Endometrium (tissue), 2 donors: ENCODE data around the gene CAMK1D.
"Not testable (repeated sequence)": the region's sequence is repeated elsewhere in the genome, so short reads cannot be mapped to it uniquely, and the experiment has no call there.

Source experiments
- FAIRE-seq: peaks from 2 replicates; lab custom pipeline; 2012; peaks lifted over from hg19 to GRCh38; lab: Jason Lieb, UNC
- donor health status: control.
- donor health status: control.

Gene CAMK1D

DNA sequence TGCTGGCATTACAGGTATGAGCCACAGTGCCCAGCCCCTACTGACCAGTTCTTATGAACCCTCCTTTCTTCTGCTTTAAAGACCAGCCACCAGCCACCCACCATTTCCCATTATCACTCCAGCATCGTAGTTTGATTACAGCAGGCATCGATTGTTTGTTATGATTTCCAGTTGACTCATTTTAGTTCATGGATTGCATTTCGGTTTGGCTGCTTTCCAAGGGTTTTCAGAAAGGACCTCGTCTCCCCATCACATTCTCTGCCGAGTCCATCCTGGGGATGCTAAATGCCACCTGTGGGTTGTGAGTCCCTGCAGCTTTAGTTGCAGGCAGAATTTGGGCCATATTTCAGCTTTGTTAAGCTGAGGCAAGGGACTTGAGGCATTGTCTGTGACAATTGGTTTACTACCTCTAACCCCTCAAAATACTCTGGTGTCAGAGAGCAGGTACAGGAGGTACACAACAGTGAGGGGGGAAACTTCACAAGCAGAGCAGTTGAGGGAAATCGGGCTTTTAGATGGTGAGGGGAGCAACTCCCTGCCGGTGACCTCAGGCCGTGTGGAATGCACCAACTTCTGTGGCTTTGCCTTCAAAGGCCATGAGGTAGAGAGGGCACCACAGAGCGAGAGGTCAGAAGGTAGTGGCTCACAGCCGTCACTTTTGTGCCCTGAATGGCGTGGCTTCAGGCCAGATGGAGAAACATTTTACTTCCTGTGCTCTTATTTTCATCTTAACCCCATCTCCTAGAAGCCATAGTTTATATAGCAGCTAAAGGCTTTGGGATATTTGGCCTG lies 448.3 kb downstream of the CAMK1D start:
- FAIRE-seq = no peak

DNA sequence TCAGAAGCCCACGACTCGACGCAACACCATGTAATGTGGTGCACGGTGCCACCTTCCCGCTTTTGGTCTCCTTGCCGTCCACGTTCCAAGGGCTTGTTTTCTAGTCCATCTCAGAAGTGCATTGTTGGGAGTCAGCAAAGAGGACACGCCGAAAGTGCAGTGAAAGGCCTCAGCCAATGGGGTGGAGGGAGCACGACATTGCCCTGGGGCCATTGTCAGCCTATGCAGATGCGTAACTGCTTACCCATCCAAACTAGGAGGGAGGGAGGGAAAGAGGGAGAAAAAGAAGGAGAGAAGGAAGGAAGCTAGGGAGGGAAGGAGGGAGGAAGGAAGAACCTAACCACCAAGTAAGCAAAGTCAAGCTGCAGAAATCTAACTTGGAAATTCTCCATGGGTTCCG lies 449.8 kb downstream of the CAMK1D start:
- FAIRE-seq = no peak

DNA sequence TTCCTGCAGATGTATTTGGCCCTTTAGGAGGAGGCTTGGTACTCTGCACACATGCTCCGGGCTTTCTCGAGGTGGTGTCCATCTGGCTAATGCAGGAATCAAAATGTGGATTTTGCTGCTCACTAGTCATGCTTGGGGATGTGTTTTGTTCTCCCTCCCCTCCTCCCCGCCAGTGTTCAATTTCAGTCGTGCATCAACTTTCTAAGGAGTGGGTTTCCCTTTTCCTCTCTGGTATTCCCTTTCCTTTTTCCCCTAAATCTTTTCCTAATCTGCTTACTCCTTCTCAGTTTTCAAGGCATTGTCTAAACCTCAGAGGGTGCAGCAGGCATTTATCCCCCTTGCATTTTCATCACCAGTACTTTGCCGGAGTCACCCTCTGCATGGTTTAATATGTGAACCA lies 450.4 kb downstream of the CAMK1D start:
- FAIRE-seq = no peak

DNA sequence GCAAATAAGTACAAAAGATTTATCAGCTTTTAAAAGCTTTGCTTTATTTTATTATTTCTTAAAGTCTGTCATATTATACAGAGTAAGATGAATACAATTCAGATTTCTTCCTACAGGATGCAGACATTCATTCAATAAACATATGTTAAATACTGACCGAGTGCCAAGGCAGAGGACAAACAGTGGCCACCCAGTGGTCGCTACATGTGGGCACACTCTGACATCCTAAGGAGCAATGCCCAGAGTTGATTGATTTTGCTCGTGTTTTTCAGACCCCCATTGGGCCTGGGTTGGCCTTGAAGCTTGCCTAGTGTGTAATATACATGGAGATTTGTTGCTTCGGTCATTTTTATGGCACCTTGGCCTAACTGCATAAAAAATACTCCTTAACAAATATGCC lies 451.0 kb downstream of the CAMK1D start:
- FAIRE-seq = no peak

DNA sequence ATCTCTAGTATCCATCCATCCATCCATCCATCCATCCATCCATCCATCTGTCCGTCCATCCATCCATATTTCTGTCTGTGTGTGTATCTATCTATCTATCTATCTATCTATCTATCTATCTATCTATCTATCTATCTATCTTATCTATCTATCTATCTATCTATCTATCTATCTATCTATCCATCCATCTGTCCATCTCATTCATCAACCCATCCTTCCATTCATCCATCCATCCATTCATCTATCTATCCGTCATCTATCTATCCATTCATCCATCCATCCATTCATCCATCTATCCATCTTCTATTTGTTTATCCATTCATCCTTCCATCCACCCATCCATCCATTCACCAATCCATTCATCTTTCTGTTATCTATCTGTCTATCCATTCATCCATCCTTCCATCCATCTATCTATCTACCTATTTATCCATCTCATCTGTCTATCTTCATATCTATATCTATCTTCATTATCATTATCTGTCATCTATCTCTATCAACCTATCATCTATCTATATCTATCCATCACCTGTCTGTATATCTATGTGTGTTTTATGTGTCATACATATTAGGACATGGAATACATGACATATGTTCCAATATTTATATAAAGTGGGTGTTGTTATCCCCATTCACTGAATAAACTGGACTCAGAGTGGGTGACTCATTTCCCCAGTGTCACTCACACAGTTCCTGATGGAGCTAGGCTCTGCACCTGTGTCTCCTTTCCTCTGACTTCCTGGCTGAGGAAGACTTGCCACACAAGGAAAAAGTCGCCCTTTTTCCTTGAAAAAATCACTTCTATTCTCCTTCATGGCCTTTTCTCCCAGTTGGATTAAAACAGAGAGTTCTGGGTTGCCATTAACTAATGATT lies 452.1 kb downstream of the CAMK1D start:
- no peak for FAIRE-seq

DNA sequence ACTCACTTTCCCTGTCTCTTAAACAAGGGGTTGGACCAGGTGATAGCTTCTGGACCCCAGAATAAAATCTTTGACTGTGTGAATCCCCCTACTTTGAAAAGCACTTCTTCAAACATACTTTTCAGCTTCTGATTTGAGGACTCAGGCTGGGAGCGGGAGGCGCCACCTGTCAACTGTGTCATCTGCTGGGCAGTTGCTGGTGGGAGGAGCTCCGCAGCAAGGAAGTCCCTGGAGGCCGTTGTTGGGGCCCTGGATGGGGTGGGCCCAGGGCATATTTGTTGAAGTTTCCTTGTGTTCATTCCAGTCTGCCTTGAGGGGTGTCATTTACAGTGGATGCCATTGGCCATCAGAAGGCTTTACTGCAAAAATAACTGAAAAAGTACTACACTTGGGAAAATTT lies 454.4 kb downstream of the CAMK1D start:
- FAIRE-seq = no peak

DNA sequence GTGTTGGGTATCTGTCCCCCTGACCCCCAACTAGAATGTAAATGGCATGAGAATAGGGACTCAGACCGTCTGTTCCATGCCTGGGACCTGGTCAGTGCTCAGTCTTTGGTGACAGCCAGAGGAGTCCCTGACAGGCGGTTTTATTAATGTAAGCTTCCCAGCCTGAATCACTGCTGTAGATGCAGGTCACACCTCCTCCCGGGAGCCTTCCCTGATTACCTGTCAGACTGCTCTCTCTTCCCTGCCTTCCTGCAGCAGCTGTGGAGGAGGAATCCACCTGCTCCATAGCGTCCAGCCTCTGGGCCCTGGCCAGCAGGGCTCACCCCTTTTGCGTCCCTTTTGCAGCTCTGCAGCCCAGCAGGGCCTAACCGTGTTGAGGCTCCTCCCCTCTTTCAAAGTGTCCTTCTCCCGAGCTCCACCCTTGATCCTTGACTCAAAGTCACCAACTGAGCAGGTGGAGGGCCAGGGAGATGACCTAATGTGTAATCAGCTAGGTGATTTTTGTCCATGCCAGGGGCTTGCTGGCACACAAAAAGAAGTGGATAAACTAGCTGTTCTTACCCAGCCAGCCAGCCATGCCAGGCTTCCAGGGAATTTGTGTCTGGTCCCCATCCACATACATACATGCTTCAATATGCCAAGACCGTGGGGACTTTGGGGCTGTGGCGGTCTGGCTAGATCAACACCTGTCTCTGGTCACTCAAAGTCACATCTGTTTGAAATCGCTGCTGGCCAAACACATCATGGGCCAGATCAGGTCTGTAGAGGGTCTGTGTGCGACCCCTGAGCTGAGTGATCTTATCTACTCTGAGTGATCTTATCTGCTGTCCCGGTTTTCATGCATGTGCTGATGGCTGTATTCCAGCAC lies 457.1 kb downstream of the CAMK1D start:
- no peak for FAIRE-seq

DNA sequence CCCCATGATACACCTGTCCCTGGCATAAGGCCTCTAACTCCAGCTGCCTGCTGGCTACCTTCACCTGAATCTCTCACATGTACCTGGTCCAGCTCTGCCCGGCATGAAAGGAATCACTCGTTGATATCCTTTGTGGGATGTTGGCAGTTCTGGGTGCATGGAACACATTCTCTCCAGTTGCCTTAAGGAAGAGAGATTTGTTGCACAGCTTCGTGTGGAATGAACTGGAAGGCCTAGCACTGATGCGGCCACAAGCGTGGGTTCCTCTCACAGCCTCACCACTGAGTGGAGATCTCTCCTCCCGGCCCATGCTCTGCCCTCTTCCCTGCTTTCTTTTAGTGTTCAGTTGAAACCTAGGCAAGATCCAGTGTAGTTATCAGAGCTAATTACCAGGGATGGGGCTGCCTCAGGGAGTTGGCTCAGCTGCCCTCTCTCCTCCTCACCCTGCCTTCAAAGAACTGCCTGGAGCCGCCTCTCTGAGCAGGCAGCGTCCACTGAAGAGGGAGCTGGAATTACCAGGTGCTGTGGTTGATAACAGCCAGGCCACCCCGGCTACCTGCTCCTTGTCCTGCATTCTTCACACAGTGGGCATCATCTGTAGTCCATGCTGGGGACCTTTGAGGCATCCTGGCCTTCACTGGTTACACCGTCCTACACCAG lies 457.9 kb downstream of the CAMK1D start:
- no peak for FAIRE-seq

DNA sequence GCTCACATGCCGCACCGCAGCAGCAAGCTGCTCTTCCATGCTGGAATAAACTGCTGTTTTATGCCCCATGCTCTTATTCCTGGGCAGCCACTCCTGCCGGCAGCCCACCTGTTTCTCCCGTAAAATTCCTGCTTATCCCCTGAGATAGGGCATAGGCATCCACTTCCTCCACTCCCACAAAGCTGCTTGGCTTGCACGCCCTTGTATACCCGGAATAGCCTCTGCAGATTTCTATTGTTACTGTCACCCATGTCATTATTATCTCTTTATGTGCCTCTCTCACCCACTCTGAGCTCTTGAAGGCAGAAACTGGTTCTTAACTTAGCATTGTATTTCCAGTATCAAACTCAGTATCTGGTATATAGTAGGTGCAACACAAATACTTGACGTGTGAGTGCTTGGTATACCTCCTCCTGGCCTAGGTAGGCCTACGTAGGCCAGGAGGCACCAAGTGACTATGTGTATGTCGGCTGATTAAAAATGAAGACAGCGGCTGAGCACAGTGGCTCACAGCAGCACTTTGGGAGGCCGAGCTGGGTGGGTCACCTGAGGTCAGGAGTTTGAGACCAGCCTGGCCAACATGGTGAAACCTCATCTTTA lies 458.8 kb downstream of the CAMK1D start:
- FAIRE-seq = no peak

DNA sequence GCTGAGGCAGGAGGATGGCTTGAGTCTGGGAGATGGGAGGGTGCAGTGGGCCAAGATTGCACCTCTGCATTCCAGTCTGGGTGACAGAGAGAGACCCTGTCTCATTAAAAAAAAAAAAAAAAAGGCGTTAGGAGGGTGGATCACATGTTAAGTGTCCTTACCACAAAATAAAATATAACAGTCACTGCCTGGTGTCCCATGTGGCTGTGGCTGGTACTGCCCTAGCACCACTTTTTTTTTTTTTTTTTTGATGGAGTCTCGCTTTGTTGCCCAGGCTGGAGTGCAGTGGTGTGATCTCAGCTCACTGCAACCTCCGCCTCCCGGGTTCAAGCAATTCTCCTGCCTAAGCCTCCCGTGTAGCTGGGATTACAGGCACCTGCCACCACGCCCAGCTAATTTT lies 460.7 kb downstream of the CAMK1D start:
- not testable (repeated sequence) for FAIRE-seq

DNA sequence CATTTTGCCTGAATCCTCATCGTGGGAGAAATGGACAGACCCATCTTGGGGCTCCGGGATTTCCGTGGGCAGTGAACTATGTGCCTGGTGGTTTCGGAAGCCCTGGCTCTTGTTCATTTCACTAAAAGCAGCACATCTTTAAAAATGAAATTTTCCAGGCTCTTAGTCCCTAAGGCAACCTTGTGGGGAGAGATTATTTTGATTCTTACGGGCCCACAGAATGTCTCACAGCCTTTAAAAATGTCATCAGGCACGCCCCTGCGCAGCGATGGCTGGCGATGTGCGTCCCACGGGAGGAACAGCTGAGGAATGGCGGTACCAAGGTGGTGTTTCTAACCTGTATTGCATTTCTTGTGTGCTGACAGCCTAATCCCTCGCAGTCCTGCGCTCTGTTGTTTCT lies 462.5 kb downstream of the CAMK1D start:
- no peak for FAIRE-seq

DNA sequence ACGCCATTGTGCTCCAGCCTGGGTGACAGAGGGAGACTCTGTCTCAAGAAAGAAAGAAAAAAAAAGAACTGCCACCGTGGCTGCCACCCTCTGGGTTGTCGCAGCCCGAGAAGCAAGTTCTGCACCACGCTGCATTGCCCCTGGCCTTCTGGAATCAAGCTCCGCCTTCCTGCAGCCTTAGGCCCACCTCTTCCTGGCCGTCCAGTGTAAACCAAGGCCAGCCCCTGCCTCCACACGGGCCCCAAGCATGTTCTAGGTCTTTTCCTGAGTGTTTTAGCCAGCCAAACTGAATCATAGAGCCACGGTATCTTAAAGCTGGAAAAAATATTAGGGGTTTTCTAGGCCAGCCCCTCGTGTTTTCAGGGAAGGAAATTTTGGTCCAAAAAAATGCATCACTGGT lies 463.2 kb downstream of the CAMK1D start:
- no peak for FAIRE-seq

DNA sequence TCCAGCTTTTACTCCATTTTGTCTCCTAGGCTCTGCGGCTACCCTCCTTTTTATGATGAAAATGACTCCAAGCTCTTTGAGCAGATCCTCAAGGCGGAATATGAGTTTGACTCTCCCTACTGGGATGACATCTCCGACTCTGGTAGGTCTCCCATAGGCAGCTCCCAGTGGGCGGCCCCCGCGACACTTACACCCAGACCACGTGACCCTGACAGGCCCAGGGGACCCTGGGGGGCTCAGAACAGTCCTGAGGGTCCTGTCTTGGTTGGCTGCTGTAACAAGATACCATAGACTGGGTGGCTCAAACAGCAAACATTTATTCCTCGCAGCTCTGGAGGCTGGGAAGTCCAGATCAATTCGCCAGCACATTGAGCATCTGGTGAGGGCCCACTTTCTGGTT lies 464.8 kb downstream of the CAMK1D start:
- no peak for FAIRE-seq

DNA sequence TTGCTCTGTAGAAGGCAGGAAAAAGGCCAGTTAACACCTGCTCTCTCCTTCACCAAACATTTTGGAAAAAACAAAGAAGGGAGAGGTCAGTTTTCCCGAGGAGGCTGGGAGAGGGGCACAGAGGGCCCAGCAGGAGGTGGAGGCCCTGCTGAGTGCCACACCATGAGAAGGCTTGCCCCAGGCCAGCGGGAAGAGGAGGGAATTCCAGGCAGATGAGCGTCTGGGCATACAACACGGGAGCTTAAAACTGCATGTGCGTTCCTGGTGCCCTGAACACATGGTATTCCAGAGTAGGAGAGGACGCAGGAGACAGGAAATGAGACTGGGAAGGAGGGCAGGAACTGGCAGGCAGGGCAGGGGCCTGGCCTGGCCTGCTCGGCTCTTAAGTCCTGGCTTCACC lies 469.7 kb downstream of the CAMK1D start:
- FAIRE-seq = no peak

DNA sequence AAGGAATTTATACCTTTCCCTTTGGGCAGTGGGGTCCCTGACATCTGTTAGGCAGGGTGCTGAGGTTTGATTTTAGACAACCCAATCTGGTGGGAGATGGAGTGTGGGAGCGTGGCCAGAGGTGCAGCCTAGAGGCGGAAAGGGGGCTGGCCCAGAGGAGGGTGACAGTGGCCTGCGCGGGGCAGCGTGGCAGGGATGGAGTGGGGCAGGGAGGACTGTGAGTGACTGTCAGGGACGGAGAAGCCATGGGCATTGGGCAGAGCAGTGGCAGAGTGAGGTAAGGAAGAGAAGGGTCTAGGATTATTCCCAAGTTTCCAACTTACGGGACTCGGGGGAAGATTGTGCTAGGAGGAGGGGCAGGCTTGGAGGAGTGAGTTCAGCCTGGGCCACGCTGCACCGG lies 470.3 kb downstream of the CAMK1D start:
- no peak for FAIRE-seq

DNA sequence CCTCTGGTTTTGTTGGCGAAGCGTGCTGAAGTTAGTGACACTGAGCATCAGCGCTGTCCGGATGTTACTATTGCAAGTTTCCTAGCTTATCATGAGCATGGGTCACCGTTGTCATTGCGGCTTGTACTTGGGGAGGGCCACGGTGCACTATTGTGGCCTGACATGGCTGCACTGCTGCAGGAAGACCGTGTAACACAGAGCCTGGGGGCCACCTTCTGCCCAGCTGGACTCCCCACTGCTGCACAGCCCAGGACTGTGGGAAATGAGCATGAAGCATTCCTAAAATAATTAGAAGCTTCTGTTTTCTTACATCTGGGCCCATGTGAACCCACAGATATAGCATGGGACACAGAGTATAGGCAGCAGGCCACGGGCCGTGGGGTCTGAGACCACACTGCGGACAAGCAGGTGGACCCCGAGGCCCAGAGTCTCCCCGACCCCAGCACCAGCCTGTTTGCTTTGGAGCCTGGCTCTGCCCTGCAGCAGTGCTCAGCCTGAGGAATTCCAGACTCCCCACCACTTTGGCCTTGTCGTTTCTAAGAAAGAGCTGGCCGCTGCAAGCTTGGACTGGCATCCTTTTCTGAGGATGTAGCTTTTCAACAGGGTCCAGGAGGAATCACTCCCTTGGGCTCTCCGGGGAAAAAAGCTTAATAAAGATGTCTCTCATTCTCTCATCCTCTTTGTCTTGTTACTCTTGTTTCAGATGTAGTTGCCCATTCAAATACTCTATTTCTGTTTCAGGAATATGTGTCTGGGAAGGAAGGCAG lies 473.0 kb downstream of the CAMK1D start:
- FAIRE-seq = no peak

DNA sequence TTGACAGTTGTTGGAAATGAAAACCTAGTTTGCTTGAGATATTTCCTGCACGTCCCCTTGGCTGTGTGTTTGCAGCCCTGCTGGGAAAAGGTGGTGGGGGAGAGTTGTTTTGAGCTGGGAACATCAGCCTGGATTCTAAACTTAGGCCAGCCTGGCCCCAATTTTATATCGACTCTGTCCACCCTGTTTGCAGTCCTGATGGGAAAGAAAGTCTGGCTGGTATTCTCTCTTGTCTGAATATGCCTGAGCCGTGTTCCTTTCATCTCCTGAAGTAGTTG lies 473.5 kb downstream of the CAMK1D start:
- no peak for FAIRE-seq

DNA sequence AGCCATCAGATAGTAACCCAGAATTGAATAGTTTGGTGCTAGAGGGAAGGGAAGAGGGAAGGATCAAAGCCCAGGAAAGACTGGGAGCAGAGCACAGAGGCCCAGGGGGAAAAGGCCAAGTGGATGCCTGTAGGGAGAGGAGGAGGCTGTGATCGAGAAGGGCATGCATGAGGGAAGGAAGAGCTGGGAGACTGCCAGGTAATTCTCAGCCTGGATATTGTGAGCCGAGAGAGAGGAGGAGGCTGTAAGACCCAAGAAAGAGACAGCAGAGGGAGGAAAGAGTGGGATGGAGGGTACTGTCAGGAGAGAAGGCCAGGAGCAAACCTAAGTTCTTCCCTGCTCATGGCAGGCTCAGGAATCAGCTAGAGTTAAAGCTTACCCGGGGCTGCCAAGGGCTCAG lies 474.0 kb downstream of the CAMK1D start:
- FAIRE-seq = no peak

DNA sequence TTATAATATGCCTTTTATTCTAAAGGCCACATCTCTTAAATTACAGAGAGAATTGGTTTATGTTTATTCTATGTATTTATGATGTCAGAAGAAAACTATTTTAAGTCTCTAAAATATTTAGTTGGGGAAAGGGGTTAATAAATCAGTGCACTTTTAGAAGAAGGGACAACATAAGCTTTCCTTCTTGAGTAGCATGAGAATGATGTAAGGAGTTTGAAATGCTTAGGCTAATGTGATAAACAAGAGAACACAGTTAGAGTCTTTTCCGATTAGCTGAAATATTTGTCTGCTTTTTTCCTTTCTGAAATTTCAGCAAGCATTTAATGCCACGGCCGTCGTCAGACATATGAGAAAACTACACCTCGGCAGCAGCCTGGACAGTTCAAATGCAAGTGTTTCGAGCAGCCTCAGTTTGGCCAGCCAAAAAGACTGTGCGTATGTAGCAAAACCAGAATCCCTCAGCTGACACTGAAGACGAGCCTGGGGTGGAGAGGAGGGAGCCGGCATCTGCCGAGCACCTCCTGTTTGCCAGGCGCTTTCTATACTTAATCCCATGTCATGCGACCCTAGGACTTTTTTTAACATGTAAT lies 476.0 kb downstream of the CAMK1D start:
- no peak for FAIRE-seq

DNA sequence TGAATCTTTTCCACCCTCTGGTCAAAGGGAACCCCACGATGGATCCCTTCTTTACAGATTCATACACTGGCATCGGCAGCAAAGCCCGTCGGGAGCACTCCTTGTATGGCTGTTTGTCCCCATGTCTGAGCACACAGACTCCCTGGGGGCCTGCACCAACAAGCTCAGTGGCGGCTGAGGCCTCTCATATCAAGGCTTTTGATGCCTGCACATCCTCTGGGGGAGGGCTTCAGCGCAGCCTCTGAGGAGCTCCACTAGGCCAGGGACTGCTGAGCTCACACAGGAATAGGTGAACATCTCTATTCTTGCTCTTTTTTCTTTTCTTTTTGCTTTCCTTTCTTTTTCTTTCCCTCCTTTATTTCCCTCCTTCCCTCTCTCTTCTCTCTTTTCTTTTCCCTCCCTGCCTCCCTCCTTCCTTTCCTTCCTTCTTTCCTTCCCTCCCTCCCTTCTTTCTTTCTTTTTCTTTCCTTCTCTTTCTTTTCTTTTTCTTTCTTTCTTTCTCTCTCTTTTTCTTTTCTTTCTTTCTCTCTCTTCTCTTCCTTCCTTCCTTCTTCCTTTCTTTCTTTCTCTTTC lies 477.5 kb downstream of the CAMK1D start:
- no peak for FAIRE-seq
